ENCODE data around the gene TGFB2.

GRCh38 chr1:218411101-218411500 is 66.0 kb downstream of the TGFB2 start:
- no peak for TF ChIP-seq POLR2A (IDR thresholded peaks at IDR 0.05; ENCODE audit: low read depth, low read length)
- TF ChIP-seq CTCF (IDR thresholded peaks at IDR 0.05; ENCODE audit: extremely low read depth in 1 of 2, insufficient read depth in 1 of 2, low read depth in 1 of 2, low read length in 2 of 2), result no peak
- no peak for TF ChIP-seq MAX (IDR thresholded peaks at IDR 0.05; ENCODE audit: insufficient read depth, insufficient read length)
- no peak for TF ChIP-seq MYC (IDR thresholded peaks at IDR 0.05; ENCODE audit: low read depth, low read length)
- TF ChIP-seq POLR2AphosphoS5 (IDR thresholded peaks at IDR 0.05; ENCODE audit: insufficient read depth, low read depth, low read length), result no peak
- TF ChIP-seq EZH2 (IDR thresholded peaks at IDR 0.05; ENCODE audit: borderline replicate concordance, low read depth, low read length, severe bottlenecking), result no peak
- TF ChIP-seq JUN (IDR thresholded peaks at IDR 0.05; ENCODE audit: borderline replicate concordance, insufficient read depth, insufficient read length, low read depth), result no peak
- TF ChIP-seq FOS (IDR thresholded peaks at IDR 0.05; ENCODE audit: borderline replicate concordance, insufficient read depth, low read length), result no peak
